Esophagus (tissue), 2 donors: Measurements from ENCODE around the gene MITF. TPM values are rescaled to one million over a fixed set of nuclear protein-coding genes. Genes with fewer than 3 reads are reported as not detected.

Experiments used
- H3K27ac ChIP-seq, 2 donors: one replicate each; pipeline ENCODE4 v1.5.1; 2013; ENCODE audit warnings: low read depth in 2 of 2, mild to moderate bottlenecking in 2 of 2, inconsistent platforms in 1 of 2, low read length in 1 of 2, moderate library complexity in 1 of 2
- H3K27me3 ChIP-seq, 2 donors: one replicate each; pipeline ENCODE4 v1.6.1; 2013; ENCODE audit warnings: low read length in 2 of 2, control low read depth in 1 of 2, mild to moderate bottlenecking in 1 of 2; ENCODE audit not compliant: insufficient read depth in 2 of 2, control insufficient read depth in 1 of 2
- H3K36me3 ChIP-seq, 2 donors: one replicate each; pipeline ENCODE4 v1.6.1; 2013; ENCODE audit warnings: low read length in 1 of 2; ENCODE audit not compliant: control insufficient read depth in 2 of 2, insufficient read depth in 2 of 2
- H3K4me1 ChIP-seq, 2 donors: one replicate each; pipeline ENCODE4 v1.6.1; 2013; ENCODE audit warnings: low read length in 1 of 2; ENCODE audit not compliant: control insufficient read depth in 2 of 2, insufficient read depth in 2 of 2
- H3K4me3 ChIP-seq, 2 donors: one replicate each; pipeline ENCODE4 v1.5.1; 2013; ENCODE audit warnings: low read length in 2 of 2, mild to moderate bottlenecking in 2 of 2, low read depth in 1 of 2, moderate library complexity in 1 of 2
- H3K9me3 ChIP-seq, 2 donors: one replicate each; pipeline ENCODE4 v1.6.1; 2013; ENCODE audit warnings: mild to moderate bottlenecking in 2 of 2, low read depth in 1 of 2, low read length in 1 of 2, moderate library complexity in 1 of 2; ENCODE audit not compliant: control insufficient read depth in 2 of 2, insufficient read depth in 1 of 2
- WGBS, 2 donors: extraction: QIAGEN DNeasy Blood & Tissue Kit; methylation state at CpG; one replicate each; pipeline ENCODE4 v1.1.7; 2013; 5-methylcytosine and 5-hydroxymethylcytosine counted together
- polyA plus RNA-seq, 2 donors: library from polyadenylated mRNA; stranded (reverse); fragments of 200-250 nt; gene quantifications; one replicate each; pipeline ENCODE4 v1.2.3, GENCODE V29; 2013
- donor health status: healthy with polysubstance abuse.
- donor health status: Bipolar disorder and iron deficiency.

The MITF gene
- polyA plus RNA-seq, 2 donors: 2.0 to 3.3 TPM

- no peaks in the 10 kb centered on the region for H3K9me3 ChIP-seq
- WGBS, 2 donors: 30% methylated on average over 3 of the region's 3 CpGs
- H3K4me1 ChIP-seq: no peaks in the 10 kb centered on the region
- no peaks in the 10 kb centered on the region for H3K36me3 ChIP-seq
- no peaks in the 10 kb centered on the region for H3K27me3 ChIP-seq
- no peak overlapping the region for H3K27ac ChIP-seq
- H3K4me3 ChIP-seq: no peak overlapping the region
Measured at GRCh38 chr3:69997631-69998307, 258.5 kb downstream of the MITF start.

GRCh38 chr3:69998759-69999139 lies 259.5 kb downstream of the MITF start:
- no peaks in the 10 kb centered on the region for H3K36me3 ChIP-seq
- no peaks in the 10 kb centered on the region for H3K4me1 ChIP-seq
- H3K27ac ChIP-seq: peak overlapping the region; percentile 17 to 20
- H3K9me3 ChIP-seq: no peaks in the 10 kb centered on the region
- WGBS, 2 donors: 42% methylated on average over 3 of the region's 3 CpGs
- H3K27me3 ChIP-seq: no peaks in the 10 kb centered on the region
- no peak overlapping the region for H3K4me3 ChIP-seq

GRCh38 chr3:69999140-70000027 lies 260.1 kb downstream of the MITF start, which contains the start of gene SAMMSON:
Gene SAMMSON, plus strand, starts transcription at chr3:69999733.
- H3K27ac ChIP-seq: peak within 1 kb of the TSS; percentile 57 to 61

GRCh38 chr3:70000028-70000410 lies 260.8 kb downstream of the MITF start:
- H3K27ac ChIP-seq: peak overlapping the region in 1 of 2 donors; percentile 57
- H3K9me3 ChIP-seq: no peaks in the 10 kb centered on the region
- no peaks in the 10 kb centered on the region for H3K36me3 ChIP-seq
- no peaks in the 10 kb centered on the region for H3K4me1 ChIP-seq
- H3K27me3 ChIP-seq: no peaks in the 10 kb centered on the region
- 79 to 80% methylated on average over 15 of the region's 15 CpGs for WGBS, 2 donors
- H3K4me3 ChIP-seq: no peak overlapping the region

More at GRCh38 chr3:69999140-70000027, 260.1 kb downstream of the MITF start, which contains the start of gene SAMMSON:
- Histone ChIP-seq H3K27me3 (no peaks in the 10 kb centered on the region), H3K4me3 (no peak within 1 kb of the TSS), H3K36me3 (no peaks in the 10 kb centered on the region), H3K9me3 (no peaks in the 10 kb centered on the region), H3K4me1 (no peaks in the 10 kb centered on the region)
- WGBS, 2 donors: 83 to 84% methylated on average over 29 of the region's 29 CpGs

GRCh38 chr3:70000563-70001081 lies 261.4 kb downstream of the MITF start:
- Histone ChIP-seq H3K4me3 (no peak overlapping the region), H3K36me3 (no peaks in the 10 kb centered on the region), H3K27me3 (no peaks in the 10 kb centered on the region), H3K27ac (no peak overlapping the region), H3K4me1 (no peaks in the 10 kb centered on the region), H3K9me3 (no peaks in the 10 kb centered on the region)
- WGBS, 2 donors: 50 to 67% methylated on average over 4 of the region's 4 CpGs

- Histone ChIP-seq H3K36me3 (no peaks in the 10 kb centered on the region), H3K27me3 (no peaks in the 10 kb centered on the region)
Measured at GRCh38 chr3:70003119-70003518, 263.9 kb downstream of the MITF start.

GRCh38 chr3:70006089-70006488 lies 266.8 kb downstream of the MITF start:
- 77 to 85% methylated on average over 4 of the region's 4 CpGs for WGBS, 2 donors
- Histone ChIP-seq H3K9me3 (no peaks in the 10 kb centered on the region), H3K27ac (no peak overlapping the region), H3K4me1 (peaks cover 0 to 2% of the 10 kb centered on the region in 2 donors), H3K4me3 (no peak overlapping the region), H3K36me3 (no peaks in the 10 kb centered on the region), H3K27me3 (no peaks in the 10 kb centered on the region)

More at GRCh38 chr3:70003119-70003518, 263.9 kb downstream of the MITF start:
- Histone ChIP-seq H3K9me3 (no peaks in the 10 kb centered on the region), H3K4me1 (no peaks in the 10 kb centered on the region), H3K4me3 (no peak overlapping the region), H3K27ac (no peak overlapping the region)

GRCh38 chr3:70010346-70010745 lies 271.1 kb downstream of the MITF start:
- Histone ChIP-seq H3K27ac (no peak overlapping the region), H3K4me3 (no peak overlapping the region), H3K36me3 (no peaks in the 10 kb centered on the region), H3K27me3 (no peaks in the 10 kb centered on the region), H3K4me1 (peaks cover 0 to 2% of the 10 kb centered on the region in 2 donors), H3K9me3 (no peaks in the 10 kb centered on the region)
- WGBS, 2 donors: 89 to 90% methylated on average over 2 of the region's 2 CpGs

GRCh38 chr3:70011582-70011981 lies 272.3 kb downstream of the MITF start:
- H3K27ac ChIP-seq: peak overlapping the region; percentile 41 to 58
- H3K27me3 ChIP-seq: no peaks in the 10 kb centered on the region
- H3K36me3 ChIP-seq: no peaks in the 10 kb centered on the region
- H3K4me3 ChIP-seq: no peak overlapping the region
- H3K4me1 ChIP-seq: peaks cover 0 to 2% of the 10 kb centered on the region in 2 donors
- H3K9me3 ChIP-seq: no peaks in the 10 kb centered on the region
- WGBS, 2 donors: 25 to 36% methylated on average over 1 of the region's 1 CpG
